ENCODE results near the gene PTGER4. TPM values are rescaled to one million over a fixed set of nuclear protein-coding genes. Genes with fewer than 3 reads are reported as not detected.

PTGER4 gene
- total RNA-seq, 4 donors from 2014 or later, result 18.7 to 44.7 (median 28.8) TPM

DNA sequence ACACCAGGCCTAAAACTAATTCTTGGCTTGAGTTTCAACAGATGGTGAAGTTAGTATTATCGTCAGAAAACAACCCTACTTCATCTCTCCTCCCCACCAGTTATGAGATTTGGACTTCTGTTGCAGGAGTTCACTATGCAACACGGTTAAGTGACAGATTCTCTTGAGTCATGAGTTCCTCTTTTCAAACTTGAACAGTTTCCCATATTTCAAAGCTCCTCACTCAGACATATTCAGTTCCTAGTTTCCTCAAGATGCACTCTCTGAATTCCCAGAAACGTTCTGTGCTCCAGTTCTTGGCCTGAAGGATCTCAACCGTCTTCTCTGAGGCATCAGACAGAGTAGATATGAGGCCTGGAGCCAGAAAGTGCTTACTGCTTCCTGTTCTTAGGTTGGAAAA, 7.3 kb upstream of the PTGER4 start:
- no peaks in the 10 kb centered on the region for H3K27me3 ChIP-seq
- no peak for TF ChIP-seq CTCF (IDR thresholded peaks at IDR 0.05)
- TF ChIP-seq POLR2AphosphoS5 (IDR thresholded peaks at IDR 0.05), result no peak
- TF ChIP-seq EP300 (IDR thresholded peaks at IDR 0.05), result no peak
- TF ChIP-seq POLR2A (IDR thresholded peaks at IDR 0.05), result no peak
- no peaks in the 10 kb centered on the region for H3K9me3 ChIP-seq
- no peak overlapping the region for H3K4me3 ChIP-seq
- 73% methylated on average over 4 of the region's 4 CpGs for WGBS
- H3K27ac ChIP-seq, result no peak overlapping the region
- H3K4me1 ChIP-seq, result peaks cover 15% of the 10 kb centered on the region
- DNase-seq (ENCODE audit: low spot score in 2 of 2), result no peak
- no peaks in the 10 kb centered on the region for H3K36me3 ChIP-seq

- 63% methylated on average over 6 of the region's 6 CpGs for WGBS
- peaks cover 26% of the 10 kb centered on the region for H3K4me1 ChIP-seq
These were observed 5.0 kb upstream of the PTGER4 start for GRCh38 chr5:40674661-40675235.

GRCh38 chr5:40675396-40676133, 4.2 kb upstream of the PTGER4 start:
- 92% methylated on average over 7 of the region's 7 CpGs for WGBS
- Histone ChIP-seq H3K27me3 (no peaks in the 10 kb centered on the region), H3K27ac (peak overlapping the region; percentile 15), H3K4me1 (peaks cover 34% of the 10 kb centered on the region), H3K36me3 (no peaks in the 10 kb centered on the region), H3K9me3 (no peaks in the 10 kb centered on the region), H3K4me3 (no peak overlapping the region)
- DNase-seq (ENCODE audit: low spot score in 2 of 2), result no peak
- TF ChIP-seq POLR2A (IDR thresholded peaks at IDR 0.05) (no peak), CTCF (IDR thresholded peaks at IDR 0.05) (no peak), POLR2AphosphoS5 (IDR thresholded peaks at IDR 0.05) (no peak), EP300 (IDR thresholded peaks at IDR 0.05) (no peak)

More at GRCh38 chr5:40674661-40675235, 5.0 kb upstream of the PTGER4 start:
- H3K36me3 ChIP-seq, result no peaks in the 10 kb centered on the region
- TF ChIP-seq POLR2AphosphoS5 (IDR thresholded peaks at IDR 0.05) (no peak), POLR2A (IDR thresholded peaks at IDR 0.05) (no peak), EP300 (IDR thresholded peaks at IDR 0.05) (no peak), CTCF (IDR thresholded peaks at IDR 0.05) (no peak)
- no peak overlapping the region for H3K27ac ChIP-seq
- no peak for DNase-seq (ENCODE audit: low spot score in 2 of 2)
- no peak overlapping the region for H3K4me3 ChIP-seq
- H3K9me3 ChIP-seq, result no peaks in the 10 kb centered on the region
- no peaks in the 10 kb centered on the region for H3K27me3 ChIP-seq

DNA sequence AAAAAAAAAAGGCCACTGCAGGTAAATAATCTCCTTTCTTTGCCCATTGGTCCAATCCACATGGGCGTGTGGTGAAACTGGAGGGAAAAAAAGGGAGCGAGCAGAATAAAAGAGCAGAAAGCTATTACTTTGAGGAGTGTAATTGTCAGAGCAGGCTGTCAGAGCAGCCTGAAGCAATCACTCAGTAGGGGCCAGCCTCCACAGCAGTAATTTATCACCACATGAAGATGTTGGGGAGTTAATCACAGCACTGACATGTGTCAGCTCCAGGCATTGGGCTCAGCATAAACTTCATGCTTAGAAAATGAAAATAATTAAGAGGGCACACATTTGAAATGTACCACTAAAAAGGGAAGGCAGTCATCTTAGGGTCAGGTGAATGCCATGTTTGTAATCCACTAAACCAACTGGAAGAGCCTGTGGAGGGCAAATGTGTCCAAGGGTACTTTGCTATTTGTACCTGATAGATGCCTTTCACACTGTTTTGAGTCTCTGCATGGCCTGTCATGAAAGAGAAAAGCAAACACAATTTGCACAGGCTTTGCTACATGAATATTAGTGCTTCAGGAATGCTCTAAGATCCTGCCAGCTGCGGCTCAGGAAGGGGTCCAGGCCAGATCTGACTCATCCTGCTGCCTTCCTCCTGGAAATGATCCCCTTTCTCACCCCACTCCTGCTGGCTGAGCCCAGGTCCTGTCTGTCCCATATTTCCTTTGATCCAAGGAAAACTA, 2.9 kb upstream of the PTGER4 start:
- no peak for TF ChIP-seq POLR2AphosphoS5 (IDR thresholded peaks at IDR 0.05)
- no peak for TF ChIP-seq EP300 (IDR thresholded peaks at IDR 0.05)
- TF ChIP-seq CTCF (IDR thresholded peaks at IDR 0.05), result no peak
- TF ChIP-seq POLR2A (IDR thresholded peaks at IDR 0.05), result no peak
- 34% methylated on average over 3 of the region's 3 CpGs for WGBS
- no peak overlapping the region for H3K4me3 ChIP-seq
- H3K4me1 ChIP-seq, result peaks cover 46% of the 10 kb centered on the region
- no peak for DNase-seq (ENCODE audit: low spot score in 2 of 2)
- no peaks in the 10 kb centered on the region for H3K27me3 ChIP-seq
- peak overlapping the region; percentile 95 for H3K27ac ChIP-seq
- H3K36me3 ChIP-seq, result no peaks in the 10 kb centered on the region
- no peaks in the 10 kb centered on the region for H3K9me3 ChIP-seq

DNA sequence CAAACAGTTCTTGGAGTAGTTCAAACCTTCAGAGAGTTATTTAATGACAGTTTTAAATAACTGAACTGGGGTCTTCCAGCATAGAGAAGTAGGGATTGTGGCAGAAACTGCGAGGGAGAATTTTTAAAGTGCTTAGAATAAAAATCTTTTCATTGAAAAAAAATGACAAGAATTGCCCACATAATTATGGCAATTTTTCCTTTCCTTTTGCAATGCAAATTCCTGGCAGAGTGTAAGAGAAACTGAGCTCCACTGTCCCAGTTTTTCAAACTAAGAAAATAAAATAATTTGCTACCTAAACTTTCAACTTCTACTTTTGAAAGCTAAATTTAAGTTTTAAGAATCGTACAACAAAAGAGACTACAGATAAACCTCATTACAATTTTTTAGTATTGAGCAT, 2.3 kb upstream of the PTGER4 start:
- Histone ChIP-seq H3K36me3 (no peaks in the 10 kb centered on the region), H3K27me3 (no peaks in the 10 kb centered on the region), H3K4me1 (peaks cover 53% of the 10 kb centered on the region), H3K4me3 (no peak overlapping the region), H3K9me3 (no peaks in the 10 kb centered on the region), H3K27ac (peak overlapping the region; percentile 95)
- no peak for TF ChIP-seq CTCF (IDR thresholded peaks at IDR 0.05)
- TF ChIP-seq POLR2A (IDR thresholded peaks at IDR 0.05), result no peak
- no peak for TF ChIP-seq EP300 (IDR thresholded peaks at IDR 0.05)
- no peak for TF ChIP-seq POLR2AphosphoS5 (IDR thresholded peaks at IDR 0.05)
- DNase-seq (ENCODE audit: low spot score in 2 of 2), result no peak
- WGBS, result 39% methylated on average over 2 of the region's 2 CpGs
